ENCODE results near the gene HKDC1. TPM values are rescaled to one million over a fixed set of nuclear protein-coding genes. Genes with fewer than 3 reads are reported as not detected.
A peak's percentile ranks its signal among the peaks of the same experiment; 100 is the strongest.

Gene HKDC1
- total and polyA plus RNA-seq, 10 donors: 0.26 to 3.0 (median 0.70) TPM; not detected in 1

GRCh38 chr10:69316313-69317059 is 96.4 kb downstream of the HKDC1 start:
- intact Hi-C loops (cut with DNase I; ENCODE audit: low total_unique reads): no loop called here
- Histone ChIP-seq H3K9me3 (no peaks in the 10 kb centered on the region), H3K27ac (peak overlapping the region in 4 of 8 donors; percentile 14 to 97 (median 59)), H3K4me3 (no peak overlapping the region), H3K36me3 (peaks cover 0 to 4% (median 0%) of the 10 kb centered on the region in 6 donors), H3K4me1 (peaks cover 21 to 47% (median 39%) of the 10 kb centered on the region in 6 donors), H3K27me3 (replicated peaks in 1 of 7) (no peaks in the 10 kb centered on the region)
- WGBS, 5 donors: 74 to 85% (median 83%) methylated on average over 6 of the region's 6 CpGs
- no peak for TF ChIP-seq POLR2A (IDR thresholded peaks at IDR 0.05)
- TF ChIP-seq POLR2AphosphoS5 (IDR thresholded peaks at IDR 0.05): no peak
- TF ChIP-seq CTCF (IDR thresholded peaks at IDR 0.05 in 8 of 11, conservative IDR thresholded peaks at IDR 0.05 in 3 of 11): no peak
- no peak for DNase-seq

Other genes with a start within 250 kb of the HKDC1 start
- 10 to 100 TPM; 12.3 to 20.1 (median 18.2) TPM for gene KIFBP, start 231.5 kb upstream of the HKDC1 start, total RNA-seq
- 10 to 100 TPM in 1 of 3 donors, 1 to 10 TPM in 2; 7.3 to 10.7 (median 8.1) TPM for gene KIFBP, start 231.5 kb upstream of the HKDC1 start, polyA plus RNA-seq
- 1,000 to 10,000 TPM in 1 of 7 donors, 100 to 1,000 TPM in 6; 402 to 1,009 (median 539) TPM for gene SRGN, start 132.2 kb upstream of the HKDC1 start, total RNA-seq
- gene SRGN, start 132.2 kb upstream of the HKDC1 start, polyA plus RNA-seq: 100 to 1,000 TPM; 123 to 239 (median 183) TPM
- 10 to 100 TPM; 25.1 to 53.0 (median 40.6) TPM for gene VPS26A, start 96.2 kb upstream of the HKDC1 start, total RNA-seq
- 10 to 100 TPM; 17.8 to 28.6 (median 21.3) TPM for gene VPS26A, start 96.2 kb upstream of the HKDC1 start, polyA plus RNA-seq
- 10 to 100 TPM; 24.2 to 40.5 (median 31.1) TPM for gene SUPV3L1, start 40.1 kb upstream of the HKDC1 start, total RNA-seq
- 10 to 100 TPM; 47.5 to 95.6 (median 62.8) TPM for gene SUPV3L1, start 40.1 kb upstream of the HKDC1 start, polyA plus RNA-seq
- 100 to 1,000 TPM in 1 of 7 donors, 10 to 100 TPM in 6; 59.3 to 108 (median 81.0) TPM for gene HK1, start 58.2 kb downstream of the HKDC1 start, total RNA-seq
- 10 to 100 TPM; 19.0 to 32.5 (median 19.1) TPM for gene HK1, start 58.2 kb downstream of the HKDC1 start, polyA plus RNA-seq
- gene TACR2, start 196.6 kb downstream of the HKDC1 start, total RNA-seq: under 1 TPM in 3 of 7 donors, not detected in 4; 0.25 to 0.52 (median 0.34) TPM
- under 1 TPM; 0.15 to 0.36 (median 0.26) TPM for gene TACR2, start 196.6 kb downstream of the HKDC1 start, polyA plus RNA-seq
- 10 to 100 TPM; 23.8 to 68.4 (median 50.0) TPM for gene TSPAN15, start 231.1 kb downstream of the HKDC1 start, total RNA-seq
- gene TSPAN15, start 231.1 kb downstream of the HKDC1 start, polyA plus RNA-seq: 10 to 100 TPM; 13.5 to 28.2 (median 14.5) TPM